SK-N-SH (cell line): ENCODE measurements around the gene BCO2. TPM values are rescaled to one million over a fixed set of nuclear protein-coding genes. Genes with fewer than 3 reads are reported as not detected.

ENCODE experiments used
- CTCF ChIA-PET: fragments of 300-600, 350-600 bp; formaldehyde crosslinking; extraction: SDS; loops from one replicate; lab custom pipeline; 2021; lab: Yijun Ruan, JAX
- POLR2A ChIA-PET: fragments of 350-600 bp; sonication (Branson Sonifier 250); formaldehyde crosslinking; extraction: SDS; loops from one replicate; lab custom pipeline; 2020; ENCODE audit warnings: antibody characterized with exemption, inconsistent platforms; lab: Yijun Ruan, JAX
- DNase-seq: peaks from one replicate; pipeline ENCODE4 v3.0.0; 2012
- H2AFZ ChIP-seq: fragments of 200-600 bp; sonication (generic); 2 replicates; pipeline ENCODE4 v1.8.1; 2016; ENCODE audit warnings: antibody characterized with exemption, mild to moderate bottlenecking, low read depth
- H3F3A ChIP-seq: fragments of 200-600 bp; sonication (generic); replicated peaks from 2 replicates; pipeline ENCODE3; 2016; ENCODE audit warnings: antibody characterized with exemption, mild to moderate bottlenecking; ENCODE audit not compliant: insufficient read depth
- H3K27ac ChIP-seq, 2 experiments: fragments of 200-500 bp in 1 of 2; fragments of 200-600 bp in 1 of 2; sonication (Bioruptor generic) in 1 of 2; sonication (generic), shearing (Covaris generic) in 1 of 2; 2 replicates each; pipeline versions ENCODE4 v1.5.1 to v1.6.1; 2014 to 2016; ENCODE audit warnings: low read depth in 2 of 2, inconsistent platforms in 1 of 2, low read length in 1 of 2, mild to moderate bottlenecking in 1 of 2, mixed read lengths in 1 of 2
- H3K27me3 ChIP-seq: fragments of 200-600 bp; sonication (generic), shearing (Covaris generic); 2 replicates; pipeline ENCODE4 v1.6.1; 2016; ENCODE audit warnings: mixed run types; ENCODE audit not compliant: insufficient read depth
- H3K36me3 ChIP-seq, 2 experiments: fragments of 200-500 bp in 1 of 2; fragments of 200-600 bp in 1 of 2; sonication (Bioruptor generic) in 1 of 2; sonication (generic) in 1 of 2; replicated peaks in 1 of 2; 2 replicates each; pipeline versions ENCODE3 to v1.5.1; 2014 to 2016; ENCODE audit warnings: low read length in 1 of 2, mild to moderate bottlenecking in 1 of 2; ENCODE audit not compliant: insufficient read depth in 2 of 2, control insufficient read depth in 1 of 2
- H3K4me1 ChIP-seq, 2 experiments: fragments of 200-500 bp in 1 of 2; fragments of 200-600 bp in 1 of 2; sonication (Bioruptor generic) in 1 of 2; sonication (generic), shearing (Covaris generic) in 1 of 2; 2 replicates each; pipeline versions ENCODE4 v1.5.1 to v1.6.1; 2014 to 2016; ENCODE audit warnings: low read depth in 1 of 2, low read length in 1 of 2, mixed run types in 1 of 2; ENCODE audit not compliant: insufficient read depth in 2 of 2, control insufficient read depth in 1 of 2
- H3K4me2 ChIP-seq: fragments of 200-600 bp; sonication (generic), shearing (Covaris generic); 2 replicates; pipeline ENCODE4 v1.6.1; 2017; ENCODE audit warnings: mixed run types
- H3K4me3 ChIP-seq, 2 experiments: fragments of 200-500 bp in 1 of 2; fragments of 200-600 bp in 1 of 2; sonication (Bioruptor generic) in 1 of 2; sonication (generic), shearing (Covaris generic) in 1 of 2; 2 replicates each; pipeline versions ENCODE4 v1.5.1 to v1.8.1; 2014 to 2016; ENCODE audit warnings: low read depth in 2 of 2, inconsistent platforms in 1 of 2, low read length in 1 of 2, mild to moderate bottlenecking in 1 of 2, mixed read lengths in 1 of 2, moderate library complexity in 1 of 2
- H3K79me2 ChIP-seq: fragments of 200-600 bp; sonication (generic); 2 replicates; pipeline ENCODE4 v1.8.1; 2017; ENCODE audit warnings: mild to moderate bottlenecking; ENCODE audit not compliant: insufficient read depth
- H3K9ac ChIP-seq: fragments of 200-600 bp; sonication (generic); 2 replicates; pipeline ENCODE4 v1.6.1; 2017; ENCODE audit warnings: mixed run types
- H3K9me2 ChIP-seq: fragments of 200-600 bp; sonication (generic); 2 replicates; pipeline ENCODE4 v1.6.1; 2017; ENCODE audit warnings: mixed run types
- H3K9me3 ChIP-seq: fragments of 200-600 bp; sonication (generic); 2 replicates; pipeline ENCODE4 v1.6.1; 2017; ENCODE audit warnings: mixed run types, mild to moderate bottlenecking, moderate library complexity
- H4K20me1 ChIP-seq: fragments of 200-600 bp; sonication (generic); 2 replicates; pipeline ENCODE4 v1.6.1; 2017; ENCODE audit warnings: mild to moderate bottlenecking, mixed run types; ENCODE audit not compliant: insufficient read depth
- CHD2 ChIP-seq: fragments of 150-350 bp; IDR thresholded peaks from 2 replicates; pipeline ENCODE4 v1.6.1; 2018; ENCODE audit warnings: low read length; ENCODE audit not compliant: partially characterized antibody
- CTCF ChIP-seq: fragments of 200-600 bp; sonication (generic); IDR thresholded peaks from 2 replicates; pipeline ENCODE4 v1.6.1; 2017; ENCODE audit warnings: antibody characterized with exemption, mild to moderate bottlenecking, moderate library complexity
- ELF1 ChIP-seq: IDR thresholded peaks from 2 replicates; pipeline ENCODE4 v1.4.0; 2012
- EP300 ChIP-seq, 2 experiments: IDR thresholded peaks; 2 replicates each; pipeline versions ENCODE4 v1.4.0 to v1.6.1; 2012; ENCODE audit warnings: borderline replicate concordance in 1 of 2, low read depth in 1 of 2, low read length in 1 of 2
- EZH2phosphoT487 ChIP-seq: fragments of 200-600 bp; sonication (generic); IDR thresholded peaks from 2 replicates; pipeline ENCODE4 v1.6.1; 2017; ENCODE audit warnings: low read depth, mixed run types, mild to moderate bottlenecking, antibody characterized with exemption, moderate library complexity, borderline replicate concordance
- FOXM1 ChIP-seq: IDR thresholded peaks from 2 replicates; pipeline ENCODE4 v1.4.0; 2012; ENCODE audit warnings: low read depth, mild to moderate bottlenecking
- GABPA ChIP-seq: IDR thresholded peaks from 2 replicates; pipeline ENCODE4 v1.4.0; 2012; ENCODE audit warnings: low read depth, mild to moderate bottlenecking
- GATA2 ChIP-seq: sonication (generic); formaldehyde crosslinking; IDR thresholded peaks from 2 replicates; pipeline ENCODE4 v1.5.0; 2020; ENCODE audit warnings: mild to moderate bottlenecking, missing genetic modification reagents
- JUND ChIP-seq: IDR thresholded peaks from 2 replicates; pipeline ENCODE4 v1.4.0; 2012
- MAX ChIP-seq: IDR thresholded peaks from 2 replicates; pipeline ENCODE4 v1.4.0; 2012; ENCODE audit warnings: low read depth
- POLR2AphosphoS5 ChIP-seq: IDR thresholded peaks from 2 replicates; pipeline ENCODE4 v1.6.1; 2012; ENCODE audit warnings: low read depth, low read length
- RAD21 ChIP-seq: IDR thresholded peaks from 2 replicates; pipeline ENCODE4 v1.6.1; 2012; ENCODE audit warnings: mild to moderate bottlenecking, low read length
- RCOR1 ChIP-seq: fragments of 150-350 bp; IDR thresholded peaks from 2 replicates; pipeline ENCODE4 v1.6.1; 2017; ENCODE audit warnings: antibody characterized with exemption, low read length
- RXRA ChIP-seq: IDR thresholded peaks from 2 replicates; pipeline ENCODE4 v1.4.0; 2012; ENCODE audit warnings: low read depth, mild to moderate bottlenecking, borderline replicate concordance
- SMC3 ChIP-seq: IDR thresholded peaks from 2 replicates; pipeline ENCODE4 v1.6.1; 2012; ENCODE audit warnings: low read depth, low read length, improper control_type of control experiment
- TAF1 ChIP-seq: IDR thresholded peaks from 2 replicates; pipeline ENCODE4 v1.6.1; 2012; ENCODE audit warnings: low read depth, mild to moderate bottlenecking, low read length, moderate library complexity, borderline replicate concordance
- TCF12 ChIP-seq: IDR thresholded peaks from 2 replicates; pipeline ENCODE4 v1.4.0; 2012
- TEAD4 ChIP-seq: IDR thresholded peaks from 2 replicates; pipeline ENCODE4 v1.4.0; 2012; ENCODE audit warnings: mild to moderate bottlenecking, borderline replicate concordance; ENCODE audit not compliant: insufficient read depth
- YY1 ChIP-seq: IDR thresholded peaks from 2 replicates; pipeline ENCODE4 v1.4.0; 2012; ENCODE audit warnings: low read depth, mild to moderate bottlenecking
- WGBS: methylation state at CpG from one replicate; pipeline ENCODE4 v1.1.6; 2017; ENCODE audit warnings: low lambda C conversion rate; 5-methylcytosine and 5-hydroxymethylcytosine counted together
- polyA plus RNA-seq, 3 experiments: library from polyadenylated mRNA; depleted of rRNA; stranded (reverse); fragments of >200 nt; gene quantifications; 2 replicates each; pipeline ENCODE4 v1.2.3, GENCODE V29; 2012

Gene BCO2
- polyA plus RNA-seq, 1 of the 3 experiments (the other 2 are of a cell fraction), result 0.87 TPM

DNA sequence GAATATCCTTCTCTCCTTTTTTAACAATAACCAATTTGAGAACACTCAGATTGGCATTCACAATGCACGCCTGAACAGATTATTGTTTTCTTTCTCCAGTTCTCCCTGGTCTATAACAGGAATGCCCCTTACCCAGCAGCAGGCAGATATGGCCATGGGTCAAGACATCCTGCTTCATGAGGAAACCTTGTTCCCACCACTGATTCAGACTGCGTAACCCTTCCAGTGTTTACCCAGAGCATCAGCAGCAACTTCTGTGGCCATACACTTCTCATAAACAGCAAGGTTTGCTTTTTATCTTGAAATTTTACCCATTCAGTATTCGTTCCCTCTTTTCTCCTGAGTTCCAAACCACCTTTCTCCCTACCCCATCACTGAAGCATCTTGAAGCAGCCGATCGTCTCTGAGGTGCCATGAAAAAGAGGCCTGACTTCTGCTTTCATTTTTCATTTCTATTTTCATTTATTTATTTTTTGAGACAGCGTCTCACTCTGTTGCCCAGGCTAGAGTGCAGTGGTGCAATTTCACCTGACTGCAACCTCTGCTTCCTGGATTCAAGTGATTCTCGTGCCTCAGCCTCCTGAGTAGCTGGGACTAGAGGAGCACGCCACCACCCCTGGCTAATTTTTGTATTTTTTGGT, 60.6 kb downstream of the BCO2 start:
- no peak overlapping the region for H3K9ac ChIP-seq

DNA sequence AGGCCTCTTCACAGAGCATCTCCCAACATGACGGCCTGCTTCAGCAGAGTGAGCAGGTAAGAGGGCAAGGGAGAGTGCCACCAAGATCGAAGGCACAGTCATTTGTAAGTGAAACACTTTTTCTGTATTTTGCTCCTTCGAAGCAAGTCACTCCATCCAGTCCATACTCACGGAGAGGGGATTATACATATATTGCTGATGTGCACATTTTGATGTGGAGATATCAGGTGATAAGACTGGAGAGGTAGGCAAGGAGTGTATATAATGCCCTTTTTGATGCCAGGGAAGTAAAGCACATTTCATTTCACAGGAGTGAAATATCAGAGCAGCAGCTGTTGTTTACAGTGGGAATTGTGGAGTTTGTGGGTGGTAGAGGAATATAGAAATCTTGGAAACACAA, 62.1 kb downstream of the BCO2 start:
- no peak for TF ChIP-seq CTCF
- Histone ChIP-seq H3K27ac (no peak overlapping the region), H3K27me3 (no peaks in the 10 kb centered on the region), H3K9me3 (no peaks in the 10 kb centered on the region), H3F3A (no peaks in the 10 kb centered on the region), H3K79me2 (no peaks in the 10 kb centered on the region), H3K4me3 (no peak overlapping the region), H3K36me3 (peaks cover 55 to 60% of the 10 kb centered on the region in 2 experiments), H4K20me1 (no peaks in the 10 kb centered on the region), H3K4me2 (no peak overlapping the region), H3K4me1 (no peaks in the 10 kb centered on the region), H3K9ac (no peak overlapping the region), H2AFZ (no peak overlapping the region), H3K9me2 (no peaks in the 10 kb centered on the region)
- 86% methylated on average over 4 of the region's 4 CpGs for WGBS
- DNase-seq, result no peak
- ChIA-PET CTCF (interaction anchor here (0.9 to 2.0 kb wide), 6 partner anchors 14 to 124 kb away, joined by 3 to 7 read pairs (median 4); no protein-coding TSS in a partner anchor), POLR2A (interaction anchor here (0.8 kb wide), 1 partner anchor 14 kb away, joined by 4 read pairs; no protein-coding TSS in a partner anchor)

More for the DNA sequence above, 60.6 kb downstream of the BCO2 start:
- POLR2A ChIA-PET, result no interaction called here
- TF ChIP-seq JUND (no peak), GATA2 (no peak), CHD2 (no peak), RCOR1 (no peak), EZH2phosphoT487 (no peak), GABPA (no peak), MAX (no peak)
- Histone ChIP-seq H3K4me2 (no peak overlapping the region), H3K27me3 (no peaks in the 10 kb centered on the region), H3K4me3 (no peak overlapping the region), H3F3A (no peaks in the 10 kb centered on the region), H3K27ac (no peak overlapping the region), H3K79me2 (peaks cover 7% of the 10 kb centered on the region; the same call in 1 of the 2 replicates), H3K9me2 (no peaks in the 10 kb centered on the region), H3K36me3 (peaks cover 55 to 65% of the 10 kb centered on the region in 2 experiments), H4K20me1 (no peaks in the 10 kb centered on the region), H3K4me1 (no peaks in the 10 kb centered on the region), H2AFZ (no peak overlapping the region), H3K9me3 (no peaks in the 10 kb centered on the region)
- 98% methylated on average over 8 of the region's 8 CpGs for WGBS
- no peak for DNase-seq
- CTCF ChIA-PET, result interaction anchor here (1.4 kb wide), 1 partner anchor 44 kb away, joined by 7 read pairs; no protein-coding TSS in a partner anchor

DNA sequence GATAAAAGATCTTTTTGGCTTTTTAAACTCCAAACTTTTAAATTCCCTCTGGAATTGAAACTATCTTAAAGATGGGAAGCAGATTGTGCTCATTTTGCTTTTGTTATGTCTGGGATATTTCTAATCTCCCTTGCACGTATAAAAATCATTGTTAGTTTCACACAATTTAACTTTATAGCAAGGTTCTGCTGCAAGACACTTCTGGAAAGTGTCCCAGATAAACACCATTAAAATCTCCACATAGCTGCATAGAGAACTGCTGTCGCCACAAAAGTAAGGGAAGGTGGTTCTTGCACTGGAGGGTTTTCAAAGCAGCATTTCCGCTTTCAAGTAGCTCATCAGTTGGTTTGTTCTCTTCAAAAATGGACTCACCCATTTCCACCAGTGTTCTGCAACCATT, 62.7 kb downstream of the BCO2 start:
- Histone ChIP-seq H3K4me1 (no peaks in the 10 kb centered on the region), H3K9ac (no peak overlapping the region), H3K27me3 (no peaks in the 10 kb centered on the region), H3K4me3 (no peak overlapping the region), H2AFZ (no peak overlapping the region), H3K9me3 (no peaks in the 10 kb centered on the region), H3K4me2 (no peak overlapping the region), H3K9me2 (no peaks in the 10 kb centered on the region), H4K20me1 (no peaks in the 10 kb centered on the region), H3K79me2 (no peaks in the 10 kb centered on the region), H3K27ac (no peak overlapping the region), H3K36me3 (peaks cover 49 to 61% of the 10 kb centered on the region in 2 experiments), H3F3A (no peaks in the 10 kb centered on the region)
- 95% methylated on average over 3 of the region's 3 CpGs for WGBS
- DNase-seq, result no peak
- ChIA-PET POLR2A (interaction anchor here (0.8 kb wide), 1 partner anchor 14 kb away, joined by 4 read pairs; no protein-coding TSS in a partner anchor), CTCF (interaction anchor here (1.1 to 2.0 kb wide), 3 partner anchors 18 to 124 kb away, joined by 3 to 6 read pairs (median 5); no protein-coding TSS in a partner anchor)
- TF ChIP-seq YY1 (no peak), TEAD4 (no peak), ELF1 (no peak), EZH2phosphoT487 (no peak), RXRA (no peak), CTCF (no peak), FOXM1 (no peak), RAD21 (no peak), TAF1 (no peak), SMC3 (no peak), CHD2 (no peak), EP300 (IDR thresholded peaks at IDR 0.05; ENCODE audit: borderline replicate concordance in 1 of 2, low read depth in 1 of 2, low read length in 1 of 2) (no peak), TCF12 (no peak), POLR2AphosphoS5 (no peak)
